NCI-H345 (cell line): ENCODE results near the gene CFHR5.
"Not testable (repeated sequence)": the region's sequence is repeated elsewhere in the genome, so short reads cannot be mapped to it uniquely, and the experiment has no call there.

Source experiments
- DNase-seq: peaks from one replicate; lab custom pipeline; 2025; lab: John Stamatoyannopoulos, UW

The CFHR5 gene

DNA sequence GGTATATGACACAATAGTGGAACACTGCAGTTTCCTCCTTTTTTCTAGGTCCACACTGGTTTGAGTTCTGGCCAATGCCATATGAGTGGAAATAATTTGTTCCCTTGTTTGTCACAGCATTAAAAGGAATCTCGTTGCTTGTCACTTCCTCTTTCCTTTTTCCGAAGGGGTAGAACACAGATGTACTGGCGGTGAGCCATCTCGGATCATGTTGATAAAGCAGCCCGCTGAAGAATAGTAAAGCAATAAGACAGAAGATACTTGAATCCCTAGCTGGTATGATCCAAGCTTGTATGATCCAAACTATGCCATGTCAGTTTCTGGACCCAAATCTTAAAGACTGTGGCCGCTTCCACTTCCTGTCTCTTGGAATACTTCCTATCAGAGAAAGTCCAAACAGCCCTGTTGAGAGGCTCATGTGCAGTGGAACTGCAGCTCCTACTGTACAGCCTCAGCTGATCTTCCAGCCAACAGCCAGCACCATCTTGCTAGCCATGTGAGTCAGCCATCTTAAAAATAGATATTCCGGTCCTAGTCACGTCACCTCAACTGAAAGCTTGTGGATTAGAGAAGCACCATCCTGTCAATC, 40.3 kb downstream of the CFHR5 start:
- DNase-seq: no peak

DNA sequence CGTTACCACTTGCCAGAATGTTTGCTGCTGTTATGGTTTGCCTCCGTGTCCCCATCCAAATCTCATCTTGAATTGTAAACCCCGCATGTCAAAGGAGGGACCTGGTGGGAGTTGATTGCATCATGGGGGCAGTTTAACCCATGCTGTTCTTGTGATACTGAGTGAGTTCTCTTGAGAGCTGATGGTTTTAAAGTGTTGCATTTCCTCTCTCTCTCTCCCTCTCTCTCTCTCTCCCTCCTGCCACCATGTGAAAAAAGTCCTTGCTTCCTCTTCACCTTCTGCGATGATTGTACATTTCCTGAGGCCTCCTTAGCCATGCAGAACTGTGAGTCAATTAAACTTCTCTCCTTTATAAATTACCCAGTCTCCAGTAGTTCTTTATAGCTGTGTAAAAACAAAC, 44.4 kb downstream of the CFHR5 start:
- no peak for DNase-seq

DNA sequence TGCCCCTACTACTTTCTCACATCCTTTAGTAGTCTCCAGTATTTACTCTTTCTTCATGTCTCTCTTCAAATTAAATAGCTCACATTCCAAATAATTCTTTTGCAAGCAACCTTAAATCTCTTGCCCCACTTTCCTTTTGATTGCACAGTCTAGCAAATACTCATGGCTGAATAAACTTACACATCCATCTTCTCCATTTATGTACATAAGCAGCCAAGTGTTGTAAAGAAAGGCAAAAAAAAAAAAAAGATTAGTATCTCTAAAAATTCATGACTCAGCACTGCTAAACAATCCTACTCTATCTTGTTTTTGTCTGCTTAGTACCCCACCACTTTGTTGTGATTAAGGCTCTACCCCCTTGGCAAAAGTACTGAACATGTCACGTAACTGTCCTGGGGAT, 47.1 kb downstream of the CFHR5 start:
- DNase-seq: no peak

GRCh38 chr1:197027359-197027758, 50.0 kb downstream of the CFHR5 start:
- DNase-seq: no peak

- DNase-seq: no peak
These were observed 52.4 kb downstream of the CFHR5 start for GRCh38 chr1:197029749-197030148.

DNA sequence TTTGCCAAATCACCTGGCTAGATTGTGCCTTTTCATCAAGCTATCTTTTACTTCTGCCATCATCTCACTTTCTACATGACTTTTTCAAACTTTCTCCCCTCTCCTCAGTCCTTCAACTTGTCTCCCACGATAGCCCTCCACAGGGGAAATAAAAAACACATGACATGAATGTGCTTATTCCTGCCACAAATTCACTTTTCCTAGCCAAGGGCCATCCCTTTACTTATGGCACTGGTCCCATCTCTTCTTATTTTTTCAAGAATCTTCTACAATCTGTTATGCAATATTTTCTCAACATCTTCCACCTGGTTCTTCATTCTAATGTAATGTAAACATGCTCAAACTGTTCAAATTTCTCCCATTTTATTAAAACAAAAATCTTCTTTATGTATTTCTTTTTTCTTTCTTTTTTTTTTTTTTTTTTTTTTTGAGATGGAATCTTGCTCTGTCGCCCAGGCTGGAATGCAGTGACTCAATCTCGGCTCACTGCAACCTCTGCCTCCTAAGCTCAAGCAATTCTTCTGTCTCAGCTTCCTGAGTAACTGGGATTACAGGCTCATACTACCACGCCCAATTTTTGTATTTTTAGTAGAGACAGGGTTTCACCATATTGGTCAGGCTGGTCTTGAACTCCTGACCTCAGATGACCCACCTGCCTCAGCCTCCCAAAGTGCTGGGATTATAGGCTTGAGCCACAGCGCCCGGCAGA, 57.4 kb downstream of the CFHR5 start:
- DNase-seq: not testable (repeated sequence)

GRCh38 chr1:197036861-197037260, 59.5 kb downstream of the CFHR5 start:
- no peak for DNase-seq

- no peak for DNase-seq
These were observed 64.4 kb downstream of the CFHR5 start for GRCh38 chr1:197041486-197042353.

GRCh38 chr1:197042676-197043341, 65.5 kb downstream of the CFHR5 start:
- peak; percentile 92 for DNase-seq

- no peak for DNase-seq
These were observed 71.7 kb downstream of the CFHR5 start for GRCh38 chr1:197049100-197049499.
